AG10803 (cell line): ENCODE results near the gene BAHCC1.

Experiments
- DNase-seq: peaks from one replicate; pipeline ENCODE4 v3.0.0; 2010; ENCODE audit warnings: low read depth
- H3K4me3 ChIP-seq: 2 replicates; pipeline ENCODE4 v1.5.1; 2011; ENCODE audit warnings: mild to moderate bottlenecking, low read length, control low read depth
- TF ChIP-seq, protein P1 (sequence below): conservative IDR thresholded peaks from 2 replicates; pipeline ENCODE4 v1.5.1; 2011; ENCODE audit warnings: mild to moderate bottlenecking, low read length, control low read depth, inconsistent platforms

The BAHCC1 gene

DNA sequence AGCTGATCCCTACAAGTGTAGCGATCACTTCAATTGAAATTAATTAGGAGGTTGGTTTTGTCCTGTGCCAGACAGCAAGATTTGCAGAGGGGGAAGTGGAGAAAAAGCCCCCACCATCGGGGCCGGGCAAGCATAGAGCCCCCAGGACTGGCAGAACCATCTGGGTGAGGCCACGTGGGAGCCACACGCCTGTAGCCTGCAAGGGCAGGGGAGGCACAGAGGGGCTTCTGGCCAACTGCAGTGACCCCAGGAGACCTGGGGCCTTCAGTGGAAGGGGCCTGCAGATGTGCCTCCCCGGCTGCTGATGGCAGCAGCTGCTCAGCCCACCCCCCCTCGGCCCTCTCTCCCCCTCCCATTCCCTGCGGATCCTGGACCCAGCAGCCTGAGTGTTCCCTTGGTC is 54.1 kb downstream of the BAHCC1 start:
- H3K4me3 ChIP-seq = no peak overlapping the region
- TF ChIP-seq, protein P1, sequence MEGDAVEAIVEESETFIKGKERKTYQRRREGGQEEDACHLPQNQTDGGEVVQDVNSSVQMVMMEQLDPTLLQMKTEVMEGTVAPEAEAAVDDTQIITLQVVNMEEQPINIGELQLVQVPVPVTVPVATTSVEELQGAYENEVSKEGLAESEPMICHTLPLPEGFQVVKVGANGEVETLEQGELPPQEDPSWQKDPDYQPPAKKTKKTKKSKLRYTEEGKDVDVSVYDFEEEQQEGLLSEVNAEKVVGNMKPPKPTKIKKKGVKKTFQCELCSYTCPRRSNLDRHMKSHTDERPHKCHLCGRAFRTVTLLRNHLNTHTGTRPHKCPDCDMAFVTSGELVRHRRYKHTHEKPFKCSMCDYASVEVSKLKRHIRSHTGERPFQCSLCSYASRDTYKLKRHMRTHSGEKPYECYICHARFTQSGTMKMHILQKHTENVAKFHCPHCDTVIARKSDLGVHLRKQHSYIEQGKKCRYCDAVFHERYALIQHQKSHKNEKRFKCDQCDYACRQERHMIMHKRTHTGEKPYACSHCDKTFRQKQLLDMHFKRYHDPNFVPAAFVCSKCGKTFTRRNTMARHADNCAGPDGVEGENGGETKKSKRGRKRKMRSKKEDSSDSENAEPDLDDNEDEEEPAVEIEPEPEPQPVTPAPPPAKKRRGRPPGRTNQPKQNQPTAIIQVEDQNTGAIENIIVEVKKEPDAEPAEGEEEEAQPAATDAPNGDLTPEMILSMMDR = no peak
- no peak for DNase-seq

DNA sequence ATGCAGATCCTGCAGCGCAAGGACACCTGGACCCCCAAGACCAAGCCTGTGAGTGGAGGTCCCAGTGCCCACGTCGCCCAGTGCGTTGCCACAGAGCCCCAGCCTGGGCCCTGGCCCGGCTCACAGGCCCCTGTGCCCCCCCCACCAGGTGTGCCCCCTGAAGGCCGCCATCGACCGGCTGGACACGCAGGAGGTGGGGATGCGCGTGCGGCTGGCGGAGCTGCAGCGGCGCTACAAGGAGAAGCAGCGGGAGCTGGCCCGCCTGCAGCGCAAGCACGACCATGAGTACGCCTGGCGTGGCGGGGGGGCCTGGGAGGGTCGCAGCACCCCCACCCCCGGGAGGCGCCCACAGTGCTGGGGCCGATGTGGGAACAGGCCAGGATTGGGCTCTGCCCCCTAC is 56.6 kb downstream of the BAHCC1 start:
- no peak overlapping the region for H3K4me3 ChIP-seq
- no peak for DNase-seq
- TF ChIP-seq, protein P1 = no peak

DNA sequence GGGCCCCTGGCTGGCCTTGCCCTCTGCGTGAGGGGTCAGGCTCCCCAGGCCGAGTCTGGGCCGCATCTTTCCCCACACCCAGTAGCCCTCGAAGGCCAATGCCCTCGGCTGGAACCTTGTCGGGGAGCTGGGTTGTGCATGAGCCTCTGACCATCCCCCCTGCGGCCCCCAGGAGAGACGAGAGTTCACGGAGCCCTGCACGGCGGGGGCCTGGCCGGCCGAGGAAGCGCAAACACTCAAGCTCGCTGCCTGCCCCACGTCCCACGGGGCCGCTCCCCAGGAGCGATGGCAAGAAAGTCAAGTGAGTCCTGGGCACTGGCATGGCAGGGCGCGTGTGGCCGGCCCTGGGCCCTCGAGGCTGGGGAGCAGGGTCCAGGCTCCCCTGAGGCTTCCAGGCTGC is 57.3 kb downstream of the BAHCC1 start:
- TF ChIP-seq, protein P1 = no peak
- DNase-seq = no peak
- H3K4me3 ChIP-seq = no peak overlapping the region

DNA sequence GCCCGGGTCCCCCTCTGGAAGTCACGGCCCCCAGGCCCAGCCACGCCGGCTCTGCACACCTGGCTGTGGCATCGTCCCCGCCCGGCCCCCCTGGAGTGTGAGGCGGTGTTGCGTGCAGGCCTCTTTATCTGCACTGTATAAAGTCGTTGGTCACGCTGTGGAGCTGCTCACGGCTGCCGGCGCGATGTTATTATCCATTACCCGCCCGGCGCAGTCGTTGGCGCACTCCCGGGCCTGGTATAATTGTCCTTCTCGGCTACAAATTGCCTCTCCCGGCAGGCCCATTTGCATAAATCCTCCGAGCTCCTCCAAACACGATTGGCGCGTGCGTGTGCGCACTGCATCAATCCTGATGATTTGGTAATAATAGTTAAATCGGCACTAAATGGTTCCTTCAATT is 57.8 kb downstream of the BAHCC1 start:
- TF ChIP-seq, protein P1 = no peak
- no peak for DNase-seq
- no peak overlapping the region for H3K4me3 ChIP-seq

DNA sequence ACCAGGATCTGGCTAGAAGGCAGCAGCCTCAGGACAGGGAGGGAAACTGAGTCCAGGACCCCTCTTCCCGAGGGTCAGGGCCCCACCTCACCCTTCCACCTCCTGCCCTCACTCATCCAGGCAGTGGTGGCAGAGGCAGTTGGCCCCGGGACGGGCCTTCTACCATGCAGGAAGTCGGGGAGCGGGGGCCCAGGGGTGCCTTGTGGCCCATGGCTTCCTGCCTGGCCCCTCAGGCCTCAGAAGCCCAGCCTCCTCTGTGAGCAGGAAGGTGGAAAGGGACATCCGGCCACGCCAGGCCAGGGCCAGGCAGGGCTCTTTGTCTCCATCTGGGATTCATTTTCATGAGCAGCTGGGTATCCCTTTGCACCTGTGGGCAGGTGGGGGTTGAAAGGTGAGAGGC is 58.5 kb downstream of the BAHCC1 start:
- H3K4me3 ChIP-seq = no peak overlapping the region
- TF ChIP-seq, protein P1 = no peak
- no peak for DNase-seq

DNA sequence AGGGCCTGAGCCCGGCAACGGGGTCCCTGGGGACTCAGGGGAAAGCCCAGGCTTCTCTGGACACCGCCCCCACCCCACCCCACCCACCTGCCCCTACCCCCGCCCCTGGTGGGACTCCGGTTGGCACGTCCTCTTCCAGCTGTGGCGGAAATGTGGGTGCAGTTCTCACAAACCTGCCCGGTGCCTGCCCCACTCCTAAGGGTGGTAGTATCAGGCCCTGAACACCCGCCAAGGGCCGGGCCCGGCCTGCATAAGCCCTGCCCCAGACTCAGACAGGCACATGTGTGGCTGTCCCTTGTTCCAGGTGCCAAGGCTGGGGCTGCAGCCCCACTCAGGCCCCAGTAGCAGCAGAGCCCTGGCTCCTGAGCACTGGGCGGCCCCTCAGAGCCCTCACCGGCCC is 59.2 kb downstream of the BAHCC1 start:
- TF ChIP-seq, protein P1 = no peak
- H3K4me3 ChIP-seq = no peak overlapping the region
- DNase-seq = no peak

DNA sequence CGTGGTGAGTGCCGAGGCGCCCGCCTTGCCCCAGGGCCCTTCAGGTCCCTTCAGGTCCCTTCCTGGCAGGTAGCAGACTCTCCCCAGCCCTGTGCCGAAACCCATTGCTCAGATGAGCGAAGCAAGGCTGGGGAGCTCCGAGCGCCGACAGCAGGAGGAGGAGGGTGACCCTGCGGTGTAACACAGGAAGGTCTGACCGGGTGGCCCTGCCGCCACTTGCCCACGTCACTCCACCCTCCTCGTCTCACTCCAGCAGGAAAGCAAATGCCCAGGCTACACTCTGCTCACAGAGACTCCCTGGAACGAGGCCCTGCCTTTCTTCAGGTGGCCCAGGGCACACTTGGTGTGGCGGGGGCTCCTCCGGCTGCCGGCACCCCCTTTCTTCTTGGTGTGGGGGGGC is 60.1 kb downstream of the BAHCC1 start:
- no peak overlapping the region for H3K4me3 ChIP-seq
- no peak for DNase-seq
- TF ChIP-seq, protein P1 = no peak
